Measurements from ENCODE around the gene OR52N2. TPM values are rescaled to one million over a fixed set of nuclear protein-coding genes. Genes with fewer than 3 reads are reported as not detected.

The OR52N2 gene
- total and polyA plus RNA-seq, 9 donors = not detected

Other genes starting within 250 kb of the OR52N2 start
- not detected for gene OR52B6, start 228.0 kb upstream of the OR52N2 start, total RNA-seq
- gene OR52B6, start 228.0 kb upstream of the OR52N2 start, polyA plus RNA-seq (ENCODE audit: insufficient read depth in 1 of 8, insufficient read length in 8 of 8, low replicate concordance in 1 of 8) = not detected
- 1.5 TPM for gene TRIM6, start 212.3 kb upstream of the OR52N2 start, total RNA-seq
- gene TRIM6, start 212.3 kb upstream of the OR52N2 start, polyA plus RNA-seq (ENCODE audit: insufficient read depth in 1 of 8, insufficient read length in 8 of 8, low replicate concordance in 1 of 8) = 1 to 10 TPM; 1.1 to 3.4 (median 1.3) TPM
- gene TRIM34, start 183.9 kb upstream of the OR52N2 start, total RNA-seq = 6.4 TPM
- gene TRIM34, start 183.9 kb upstream of the OR52N2 start, polyA plus RNA-seq (ENCODE audit: insufficient read depth in 1 of 8, insufficient read length in 8 of 8, low replicate concordance in 1 of 8) = 1 to 10 TPM; 2.9 to 6.0 (median 4.6) TPM
- 14.0 TPM for gene TRIM5, start 123.8 kb upstream of the OR52N2 start, total RNA-seq
- 10 to 100 TPM; 11.4 to 18.6 (median 13.6) TPM for gene TRIM5, start 123.8 kb upstream of the OR52N2 start, polyA plus RNA-seq (ENCODE audit: insufficient read depth in 1 of 8, insufficient read length in 8 of 8, low replicate concordance in 1 of 8)
- 8.2 TPM for gene TRIM22, start 119.1 kb upstream of the OR52N2 start, total RNA-seq
- gene TRIM22, start 119.1 kb upstream of the OR52N2 start, polyA plus RNA-seq (ENCODE audit: insufficient read depth in 1 of 8, insufficient read length in 8 of 8, low replicate concordance in 1 of 8) = 10 to 100 TPM in 4 of 8 donors, 1 to 10 TPM in 4; 6.7 to 12.1 (median 9.7) TPM
- not detected for gene OR56B1, start 72.5 kb upstream of the OR52N2 start, total RNA-seq
- gene OR56B1, start 72.5 kb upstream of the OR52N2 start, polyA plus RNA-seq (ENCODE audit: insufficient read depth in 1 of 8, insufficient read length in 8 of 8, low replicate concordance in 1 of 8) = under 1 TPM in 1 of 8 donors, not detected in 7; 0.08 TPM
- gene OR52N4, start 54.7 kb upstream of the OR52N2 start, total RNA-seq = not detected
- under 1 TPM in 4 of 8 donors, not detected in 4; 0.12 to 0.24 (median 0.18) TPM for gene OR52N4, start 54.7 kb upstream of the OR52N2 start, polyA plus RNA-seq (ENCODE audit: insufficient read depth in 1 of 8, insufficient read length in 8 of 8, low replicate concordance in 1 of 8)
- not detected for gene OR52N5, start 25.6 kb upstream of the OR52N2 start, total RNA-seq
- not detected for gene OR52N5, start 25.6 kb upstream of the OR52N2 start, polyA plus RNA-seq (ENCODE audit: insufficient read depth in 1 of 8, insufficient read length in 8 of 8, low replicate concordance in 1 of 8)
- gene OR52N1, start 17.7 kb upstream of the OR52N2 start, total RNA-seq = not detected
- gene OR52N1, start 17.7 kb upstream of the OR52N2 start, polyA plus RNA-seq (ENCODE audit: insufficient read depth in 1 of 8, insufficient read length in 8 of 8, low replicate concordance in 1 of 8) = not detected
- gene OR52E6, start 33.0 kb downstream of the OR52N2 start, total RNA-seq = not detected
- gene OR52E6, start 33.0 kb downstream of the OR52N2 start, polyA plus RNA-seq (ENCODE audit: insufficient read depth in 1 of 8, insufficient read length in 8 of 8, low replicate concordance in 1 of 8) = not detected
- gene OR52E8, start 48.8 kb downstream of the OR52N2 start, total RNA-seq = not detected
- not detected for gene OR52E8, start 48.8 kb downstream of the OR52N2 start, polyA plus RNA-seq (ENCODE audit: insufficient read depth in 1 of 8, insufficient read length in 8 of 8, low replicate concordance in 1 of 8)
- gene OR52E4, start 71.7 kb downstream of the OR52N2 start, total RNA-seq = not detected
- not detected for gene OR52E4, start 71.7 kb downstream of the OR52N2 start, polyA plus RNA-seq (ENCODE audit: insufficient read depth in 1 of 8, insufficient read length in 8 of 8, low replicate concordance in 1 of 8)
- not detected for gene OR52E5, start 84.3 kb downstream of the OR52N2 start, total RNA-seq
- not detected for gene OR52E5, start 84.3 kb downstream of the OR52N2 start, polyA plus RNA-seq (ENCODE audit: insufficient read depth in 1 of 8, insufficient read length in 8 of 8, low replicate concordance in 1 of 8)
- gene OR56A3, start 133.3 kb downstream of the OR52N2 start, total RNA-seq = not detected
- not detected for gene OR56A3, start 133.3 kb downstream of the OR52N2 start, polyA plus RNA-seq (ENCODE audit: insufficient read depth in 1 of 8, insufficient read length in 8 of 8, low replicate concordance in 1 of 8)
- not detected for gene OR56A5, start 159.6 kb downstream of the OR52N2 start, total RNA-seq
- gene OR56A5, start 159.6 kb downstream of the OR52N2 start, polyA plus RNA-seq (ENCODE audit: insufficient read depth in 1 of 8, insufficient read length in 8 of 8, low replicate concordance in 1 of 8) = under 1 TPM in 1 of 8 donors, not detected in 7; 0.39 TPM
- not detected for gene OR52L1, start 178.1 kb downstream of the OR52N2 start, total RNA-seq
- not detected for gene OR52L1, start 178.1 kb downstream of the OR52N2 start, polyA plus RNA-seq (ENCODE audit: insufficient read depth in 1 of 8, insufficient read length in 8 of 8, low replicate concordance in 1 of 8)
- gene OR56A4, start 198.0 kb downstream of the OR52N2 start, total RNA-seq = under 0.01 TPM
- under 1 TPM in 2 of 8 donors, not detected in 6; 0.06 to 0.07 TPM for gene OR56A4, start 198.0 kb downstream of the OR52N2 start, polyA plus RNA-seq (ENCODE audit: insufficient read depth in 1 of 8, insufficient read length in 8 of 8, low replicate concordance in 1 of 8)
- gene OR56A1, start 221.8 kb downstream of the OR52N2 start, total RNA-seq = not detected
- gene OR56A1, start 221.8 kb downstream of the OR52N2 start, polyA plus RNA-seq (ENCODE audit: insufficient read depth in 1 of 8, insufficient read length in 8 of 8, low replicate concordance in 1 of 8) = under 1 TPM in 1 of 8 donors, not detected in 7; 0.06 TPM

All from muscle of leg (tissue), 9 donors.